Measurements from ENCODE around the gene RIPOR3.

Gene RIPOR3

DNA sequence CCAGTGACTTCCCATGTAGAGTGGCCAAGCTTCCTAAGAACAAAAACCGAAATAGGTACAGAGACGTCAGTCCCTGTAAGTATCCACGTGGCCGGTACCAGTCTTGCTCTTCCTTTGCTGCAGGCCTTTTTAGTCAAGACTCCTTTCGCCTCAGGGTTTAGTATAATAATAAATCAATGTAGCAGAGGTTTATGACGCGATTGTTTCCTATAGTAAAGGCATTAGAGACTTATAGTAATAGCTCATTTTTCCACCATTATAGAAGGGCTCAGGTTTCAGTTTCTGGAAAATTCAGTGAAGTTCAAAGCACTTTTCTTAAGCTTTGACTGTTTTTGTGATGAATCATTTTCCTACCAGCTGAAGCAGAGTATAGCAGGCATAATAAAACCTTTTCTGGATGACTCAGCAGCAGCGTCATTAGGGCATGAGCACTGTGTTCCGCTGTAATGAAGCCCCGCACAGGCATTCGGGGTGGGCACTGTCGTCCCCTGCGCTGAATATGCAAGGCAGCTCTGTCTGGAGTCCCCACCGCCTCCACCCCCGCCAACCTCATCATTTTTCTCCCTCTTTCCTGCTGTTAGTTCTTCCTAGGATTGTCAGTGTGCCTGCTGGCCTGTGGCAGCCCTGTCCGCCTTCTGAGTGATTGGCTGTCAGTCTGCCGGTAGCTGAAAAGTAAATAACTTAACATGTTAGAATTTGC is 129.8 kb downstream of the RIPOR3 start:
- peak; percentile 96 for DNase-seq (ENCODE audit: low read depth)
- TF ChIP-seq CTCF (conservative IDR thresholded peaks at IDR 0.05; ENCODE audit: low read depth, low read length), result no peak
- peak overlapping the region; percentile 3 for H3K4me3 ChIP-seq (ENCODE audit: low read length)

GRCh38 chr20:50560867-50561266 is 130.5 kb downstream of the RIPOR3 start:
- TF ChIP-seq CTCF (conservative IDR thresholded peaks at IDR 0.05; ENCODE audit: low read depth, low read length), result no peak
- no peak overlapping the region for H3K4me3 ChIP-seq (ENCODE audit: low read length)
- no peak for DNase-seq (ENCODE audit: low read depth)

GRCh38 chr20:50559856-50560638 is 131.3 kb downstream of the RIPOR3 start:
- DNase-seq (ENCODE audit: low read depth), result no peak
- H3K4me3 ChIP-seq (ENCODE audit: low read length), result no peak overlapping the region
- no peak for TF ChIP-seq CTCF (conservative IDR thresholded peaks at IDR 0.05; ENCODE audit: low read depth, low read length)

GRCh38 chr20:50559149-50559548 is 132.2 kb downstream of the RIPOR3 start:
- no peak for DNase-seq (ENCODE audit: low read depth)
- H3K4me3 ChIP-seq (ENCODE audit: low read length), result no peak overlapping the region
- TF ChIP-seq CTCF (conservative IDR thresholded peaks at IDR 0.05; ENCODE audit: low read depth, low read length), result no peak

DNA sequence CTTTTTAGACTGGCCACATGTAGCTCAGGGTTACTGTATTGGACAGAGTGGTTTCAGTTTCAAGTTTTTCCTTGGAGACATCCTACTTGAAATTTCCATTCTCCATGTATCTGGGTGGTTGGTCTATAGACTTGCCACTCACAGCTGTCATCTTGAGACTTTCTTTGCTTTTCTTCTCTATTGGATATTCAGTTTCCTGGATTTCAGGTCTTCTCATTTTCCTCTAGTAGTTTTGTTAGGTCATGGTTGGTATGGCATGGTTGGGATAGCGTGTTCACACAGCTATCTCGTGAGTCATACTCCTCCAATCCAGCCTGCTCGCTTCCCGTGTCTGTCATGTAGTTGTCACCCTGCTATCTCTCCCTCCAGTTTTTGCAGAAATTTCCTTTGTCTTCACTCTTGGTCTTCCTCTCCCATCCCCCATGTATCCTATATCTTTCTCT is 132.8 kb downstream of the RIPOR3 start:
- TF ChIP-seq CTCF (conservative IDR thresholded peaks at IDR 0.05; ENCODE audit: low read depth, low read length), result no peak
- no peak for DNase-seq (ENCODE audit: low read depth)
- no peak overlapping the region for H3K4me3 ChIP-seq (ENCODE audit: low read length)

DNA sequence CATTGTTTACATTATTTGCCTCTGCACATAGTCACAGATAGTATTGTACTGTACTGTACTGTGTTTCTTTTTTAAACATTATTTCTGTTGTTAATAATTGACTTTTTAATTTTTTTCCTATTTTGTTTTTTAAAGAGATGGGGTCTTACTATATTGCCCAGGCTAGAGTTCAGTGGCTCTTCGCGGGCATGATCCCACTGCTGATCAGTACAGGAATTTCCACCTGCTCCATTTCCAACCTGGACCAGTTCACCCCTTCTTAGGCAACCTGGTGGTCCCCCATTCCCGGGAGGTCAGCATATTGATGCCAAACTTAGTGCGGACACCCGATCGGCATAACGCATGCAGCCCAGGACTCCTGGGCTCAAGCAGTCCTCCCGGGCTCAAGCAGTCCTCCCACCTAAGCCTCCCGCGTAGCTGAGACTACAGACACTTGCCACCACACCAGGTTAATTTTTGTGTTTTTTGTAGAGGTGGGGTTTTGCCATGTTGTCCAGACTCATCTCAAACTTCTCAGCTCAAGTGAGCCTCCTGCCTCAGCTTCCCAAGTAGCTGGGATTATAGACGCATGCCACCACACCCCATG is 133.7 kb downstream of the RIPOR3 start:
- no peak for DNase-seq (ENCODE audit: low read depth)
- no peak for TF ChIP-seq CTCF (conservative IDR thresholded peaks at IDR 0.05; ENCODE audit: low read depth, low read length)
- H3K4me3 ChIP-seq (ENCODE audit: low read length), result no peak overlapping the region

Data from retinal pigment epithelial cell (primary cell).